ENCODE results near the gene CXCL1.

Gene CXCL1

DNA sequence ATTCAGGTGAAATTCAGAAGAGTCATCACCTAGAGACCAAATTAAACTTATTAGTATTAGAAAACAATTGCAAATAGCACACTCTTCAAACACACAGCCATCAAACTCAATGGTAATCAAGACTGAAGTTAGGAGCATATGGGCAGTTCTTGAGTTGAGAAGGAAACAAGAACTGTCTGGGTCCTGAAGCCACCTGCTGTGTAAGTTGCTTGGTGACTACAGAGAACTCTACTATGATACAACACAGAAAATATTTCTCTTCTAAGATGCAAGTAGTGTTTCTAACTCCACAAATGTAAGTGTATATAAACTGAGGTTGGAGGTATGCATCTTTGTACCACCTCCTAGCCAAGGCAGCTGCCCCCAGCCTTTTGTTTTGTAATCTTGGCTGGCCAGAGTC is 16.4 kb upstream of the CXCL1 start:
- DNase-seq = no peak

DNA sequence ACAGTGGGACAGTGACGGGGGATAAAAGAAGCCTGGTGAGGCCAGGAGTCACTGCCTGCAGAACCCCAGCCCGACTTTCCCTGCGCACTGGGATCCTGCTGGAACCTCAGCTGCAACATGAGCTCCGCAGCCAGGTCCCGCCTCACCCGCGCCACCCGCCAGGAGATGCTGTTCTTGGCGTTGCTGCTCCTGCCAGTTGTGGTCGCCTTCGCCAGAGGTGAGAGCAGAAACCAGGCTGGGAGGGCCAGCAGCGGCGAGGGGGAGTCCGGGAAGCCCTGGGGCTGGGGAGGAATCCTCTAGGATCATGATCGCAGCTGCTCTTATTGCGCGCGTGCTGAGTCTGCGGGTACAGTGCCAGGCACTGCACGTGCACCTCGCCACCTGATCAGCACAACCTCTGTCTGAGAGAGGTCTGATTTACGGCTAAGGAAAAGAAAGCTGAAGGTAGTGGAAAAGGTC is 15.9 kb upstream of the CXCL1 start, which contains the start of gene PF4V1:
TSS of gene PF4V1 (plus strand) at position 51 of the 459 bp plus-strand sequence. CDS start at position 118, 67 bp downstream.
- no peak for DNase-seq

DNA sequence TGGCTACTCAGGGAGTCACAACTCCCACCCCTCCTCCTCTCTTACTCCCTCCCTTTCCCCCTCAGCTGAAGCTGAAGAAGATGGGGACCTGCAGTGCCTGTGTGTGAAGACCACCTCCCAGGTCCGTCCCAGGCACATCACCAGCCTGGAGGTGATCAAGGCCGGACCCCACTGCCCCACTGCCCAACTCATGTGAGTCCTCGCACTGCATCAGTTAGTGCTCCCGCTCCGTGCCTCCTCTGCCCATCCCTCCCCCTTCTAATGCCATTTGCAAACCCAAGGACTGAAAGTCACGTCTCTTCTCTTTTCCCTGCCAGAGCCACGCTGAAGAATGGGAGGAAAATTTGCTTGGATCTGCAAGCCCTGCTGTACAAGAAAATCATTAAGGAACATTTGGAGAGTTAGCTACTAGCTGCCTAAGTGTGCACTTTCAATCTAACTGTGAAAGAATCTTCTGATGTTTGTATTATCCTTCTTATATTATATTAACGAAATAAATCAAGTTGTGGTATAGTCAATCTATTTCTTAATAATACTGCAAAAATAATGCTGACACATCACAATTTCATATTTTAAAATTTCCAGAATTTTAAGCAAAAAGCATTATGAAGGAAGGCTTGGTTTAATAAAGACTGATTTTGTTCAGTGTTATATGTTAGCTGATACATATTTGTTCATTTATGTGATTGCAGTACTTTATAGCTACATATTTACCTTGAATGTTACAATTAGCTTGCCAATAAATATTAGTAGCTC is 15.3 kb upstream of the CXCL1 start:
- no peak for DNase-seq

DNA sequence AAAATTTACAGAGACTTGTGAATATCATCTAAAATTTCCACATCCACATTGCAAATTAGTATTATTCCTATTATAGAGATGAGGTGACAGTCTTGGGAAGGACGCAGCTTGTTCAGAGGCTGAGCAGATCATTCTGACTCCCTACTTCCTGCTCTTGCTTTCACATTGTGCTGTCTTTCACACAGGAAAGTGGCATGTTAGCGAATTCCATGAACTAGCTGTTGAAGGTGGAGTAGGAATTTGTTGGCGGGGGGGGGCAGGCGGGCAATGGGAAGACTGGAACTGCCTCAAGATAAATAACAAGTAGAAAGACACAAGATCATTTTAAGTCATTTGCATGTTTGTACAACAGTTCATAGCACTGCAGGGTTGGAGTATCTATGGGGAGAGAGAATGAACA is 13.8 kb upstream of the CXCL1 start:
- DNase-seq = no peak

DNA sequence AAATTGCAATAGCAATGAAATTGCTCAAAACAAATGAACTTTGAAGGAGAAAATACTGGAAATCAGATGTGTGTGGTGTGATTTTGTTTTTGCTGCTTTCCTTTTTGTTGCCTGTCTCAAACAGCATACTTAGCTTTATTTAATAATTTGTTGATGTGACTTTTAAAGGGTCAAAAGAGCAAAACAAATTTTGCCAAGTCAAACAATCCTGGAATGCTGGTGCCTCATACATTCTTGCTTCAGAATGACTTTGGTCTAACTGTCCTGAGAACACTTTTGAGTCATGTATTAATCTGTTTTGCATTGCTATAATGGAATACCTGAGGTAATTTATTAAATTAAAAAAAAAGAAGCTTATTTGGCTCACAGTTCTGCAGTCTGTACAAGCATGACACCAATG is 12.7 kb upstream of the CXCL1 start:
- no peak for DNase-seq

DNA sequence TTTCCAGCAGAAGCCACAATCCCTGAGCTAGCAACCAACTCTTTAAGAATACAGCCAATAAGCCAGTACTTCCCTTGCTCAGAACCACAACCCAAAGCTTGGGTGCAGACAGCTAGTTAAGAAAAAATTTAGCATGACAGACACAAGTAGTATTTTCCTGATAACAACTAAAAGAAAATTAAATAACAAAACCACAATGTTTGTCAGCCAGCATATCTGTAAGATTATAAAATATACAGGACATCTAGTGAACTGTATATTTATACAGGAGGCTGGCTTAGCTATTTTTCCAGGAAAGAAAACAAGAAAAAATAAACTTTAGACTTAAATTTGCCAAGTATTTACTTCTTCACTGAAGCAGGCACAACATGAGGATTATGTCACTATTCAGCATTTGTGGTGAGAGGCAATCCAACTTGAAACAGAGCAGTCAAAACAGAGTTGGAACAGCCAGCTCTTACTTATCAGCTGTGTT is 9.5 kb upstream of the CXCL1 start:
- no peak for DNase-seq

DNA sequence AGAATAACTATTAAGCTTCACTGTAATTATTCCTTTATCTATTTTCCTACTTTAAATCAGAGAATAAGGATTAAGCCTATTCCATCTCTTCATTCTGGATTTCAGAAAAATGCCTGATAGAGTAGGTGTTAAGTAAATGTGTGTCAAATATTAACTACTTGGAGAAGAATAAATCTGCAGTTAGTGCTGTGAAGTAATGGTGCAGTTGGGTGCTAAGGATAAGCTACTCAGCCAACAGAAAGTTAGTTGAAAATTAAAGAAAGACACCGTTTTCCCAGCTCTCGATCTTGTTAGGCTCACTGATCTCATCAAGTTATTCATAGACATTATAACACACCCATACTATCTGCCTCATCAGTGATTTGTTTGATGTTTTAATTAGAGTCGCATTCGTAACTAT is 9.0 kb upstream of the CXCL1 start:
- DNase-seq = no peak

DNA sequence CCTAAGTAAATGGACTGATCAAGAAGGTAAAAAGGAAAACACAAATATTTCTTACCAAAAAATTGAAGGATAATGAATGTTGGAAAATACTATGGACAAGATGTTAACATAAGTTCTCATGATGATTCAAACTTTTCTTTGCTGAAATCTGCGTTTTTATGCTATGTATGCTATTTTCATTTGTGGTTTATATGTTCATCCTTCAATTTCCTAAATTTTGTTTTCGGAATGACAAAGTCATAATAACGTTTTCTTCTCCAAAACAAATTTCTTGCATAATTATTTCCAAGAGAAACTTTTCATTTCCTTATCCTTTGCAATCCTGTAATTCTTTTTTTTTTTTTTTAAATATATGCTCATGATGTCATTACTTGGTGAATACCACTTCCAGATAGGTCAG is 8.3 kb upstream of the CXCL1 start:
- no peak for DNase-seq

DNA sequence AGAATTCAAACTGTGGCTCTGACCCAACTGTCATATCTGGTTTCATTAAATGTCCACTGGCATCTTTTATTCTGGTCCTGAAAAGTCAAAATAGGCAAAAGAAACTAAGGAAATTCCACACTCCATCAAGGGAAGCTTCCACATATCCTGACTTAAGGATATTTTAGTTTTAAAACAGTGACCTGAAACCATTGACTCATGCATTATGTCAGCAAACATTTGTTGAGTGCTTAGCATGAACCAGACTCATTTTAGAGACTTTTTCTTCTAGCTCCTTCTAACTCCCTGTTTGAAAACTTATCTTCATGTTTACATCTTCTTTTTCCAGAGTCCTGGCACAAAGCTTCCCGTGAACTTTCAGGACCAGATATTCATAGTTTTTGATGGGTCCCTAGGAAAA is 6.9 kb upstream of the CXCL1 start:
- DNase-seq = no peak

DNA sequence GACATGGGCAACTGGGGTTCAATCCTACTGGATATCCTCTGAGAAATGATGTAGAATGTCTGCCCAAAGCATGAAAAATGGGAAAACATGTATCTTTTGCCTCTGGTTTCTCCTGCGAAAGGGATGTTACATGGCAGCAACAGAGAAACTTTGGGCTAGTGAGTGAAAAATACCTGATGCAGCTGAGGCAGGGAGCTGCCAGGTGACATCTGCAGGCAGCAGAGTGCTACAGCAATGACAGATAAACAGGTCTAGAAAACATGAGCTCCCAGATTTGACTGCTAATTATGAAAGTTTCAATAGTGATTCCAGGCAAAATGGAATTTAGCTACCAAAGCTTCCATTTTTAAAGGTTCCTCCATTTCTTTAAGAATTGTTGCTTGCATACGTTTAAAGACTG is 4.8 kb upstream of the CXCL1 start:
- peak in 1 of 2 experiments; percentile 6 for DNase-seq

DNA sequence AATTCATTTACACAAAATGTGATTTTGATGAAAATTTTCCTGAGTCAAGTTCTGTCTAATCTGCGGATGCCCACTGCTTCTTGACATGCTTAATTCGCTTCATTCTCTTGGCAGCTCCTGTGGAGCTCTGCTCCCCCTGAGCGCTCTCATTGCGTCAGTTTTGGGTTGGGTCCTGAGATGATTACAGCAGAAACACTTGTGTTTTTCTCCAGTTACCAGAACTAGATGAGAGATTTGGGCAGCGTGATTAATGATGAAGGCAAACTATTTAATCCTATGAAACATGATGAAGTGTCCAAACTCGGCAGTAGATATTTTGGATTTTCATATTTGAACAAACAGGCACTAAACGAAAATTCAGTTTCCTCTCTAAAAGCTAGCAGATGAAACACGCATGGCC is 4.2 kb upstream of the CXCL1 start:
- no peak for DNase-seq

DNA sequence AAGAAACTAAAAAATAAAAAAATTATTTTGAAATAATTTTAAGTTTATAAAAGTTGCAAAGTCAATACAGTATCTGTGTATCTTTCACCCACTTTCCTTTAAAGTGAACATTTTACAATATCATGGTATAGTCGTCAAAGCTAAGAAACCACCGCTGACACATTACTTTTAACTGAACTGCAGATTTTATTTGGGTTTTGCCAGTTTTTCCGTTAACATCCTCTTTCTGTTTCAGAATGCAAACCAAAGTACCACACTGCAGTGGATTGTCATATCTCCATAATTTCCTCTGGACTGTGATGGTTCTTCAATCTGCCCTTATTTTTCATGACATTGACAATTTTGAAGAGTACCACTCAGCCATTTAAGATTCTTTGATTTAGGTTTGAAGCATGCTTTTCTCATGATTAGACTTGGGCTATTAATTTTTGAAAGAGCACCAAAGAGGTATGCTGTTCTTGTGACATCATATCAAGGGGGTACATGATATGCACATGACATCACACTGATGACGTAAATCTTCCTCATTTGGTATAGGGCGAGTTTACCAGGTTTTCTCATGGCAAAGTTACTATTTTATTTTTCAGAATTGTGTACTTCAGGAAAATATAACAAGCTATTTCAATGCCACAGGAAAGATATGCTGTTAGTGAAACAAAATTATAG is 3.6 kb upstream of the CXCL1 start:
- DNase-seq = no peak

DNA sequence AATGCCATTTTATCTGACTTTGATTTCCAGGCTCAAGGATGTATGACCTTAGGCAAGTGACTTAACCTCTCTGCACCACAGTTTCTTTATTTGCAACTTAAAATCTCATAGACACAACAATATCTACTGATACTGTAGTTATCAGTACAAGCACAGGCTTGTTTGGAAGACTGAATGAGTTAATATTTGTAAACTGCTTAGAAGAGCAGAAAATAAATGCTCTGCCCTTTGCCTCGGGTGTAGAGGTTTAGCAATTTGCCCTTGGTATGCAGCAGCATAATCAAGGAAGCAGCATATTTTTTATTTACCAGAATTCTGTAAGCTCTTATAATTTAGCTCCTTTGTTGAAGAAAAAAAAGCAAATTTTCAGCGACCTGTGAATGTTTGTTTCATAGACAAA is 2.9 kb upstream of the CXCL1 start:
- no peak for DNase-seq

DNA sequence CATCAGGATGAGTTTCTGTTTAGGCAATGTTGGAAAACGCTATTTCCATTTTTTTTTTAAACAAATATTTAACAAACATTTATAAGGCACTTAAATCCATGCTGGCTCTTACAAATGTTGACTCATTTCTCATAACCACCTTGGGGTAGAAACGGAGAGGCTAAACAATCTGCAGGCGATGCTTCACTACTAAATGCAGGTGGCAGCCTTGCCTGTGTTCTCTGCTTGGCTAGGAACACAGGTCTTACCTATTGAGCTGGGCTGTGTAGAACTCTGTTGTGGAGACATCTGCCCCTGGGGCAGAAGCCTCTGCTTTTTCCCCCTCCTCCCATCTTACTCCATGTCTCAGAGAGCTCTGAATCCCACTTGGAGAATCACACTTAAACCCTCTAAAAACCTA is 1.4 kb upstream of the CXCL1 start:
- DNase-seq = peak in 1 of 2 experiments; percentile 2

DNA sequence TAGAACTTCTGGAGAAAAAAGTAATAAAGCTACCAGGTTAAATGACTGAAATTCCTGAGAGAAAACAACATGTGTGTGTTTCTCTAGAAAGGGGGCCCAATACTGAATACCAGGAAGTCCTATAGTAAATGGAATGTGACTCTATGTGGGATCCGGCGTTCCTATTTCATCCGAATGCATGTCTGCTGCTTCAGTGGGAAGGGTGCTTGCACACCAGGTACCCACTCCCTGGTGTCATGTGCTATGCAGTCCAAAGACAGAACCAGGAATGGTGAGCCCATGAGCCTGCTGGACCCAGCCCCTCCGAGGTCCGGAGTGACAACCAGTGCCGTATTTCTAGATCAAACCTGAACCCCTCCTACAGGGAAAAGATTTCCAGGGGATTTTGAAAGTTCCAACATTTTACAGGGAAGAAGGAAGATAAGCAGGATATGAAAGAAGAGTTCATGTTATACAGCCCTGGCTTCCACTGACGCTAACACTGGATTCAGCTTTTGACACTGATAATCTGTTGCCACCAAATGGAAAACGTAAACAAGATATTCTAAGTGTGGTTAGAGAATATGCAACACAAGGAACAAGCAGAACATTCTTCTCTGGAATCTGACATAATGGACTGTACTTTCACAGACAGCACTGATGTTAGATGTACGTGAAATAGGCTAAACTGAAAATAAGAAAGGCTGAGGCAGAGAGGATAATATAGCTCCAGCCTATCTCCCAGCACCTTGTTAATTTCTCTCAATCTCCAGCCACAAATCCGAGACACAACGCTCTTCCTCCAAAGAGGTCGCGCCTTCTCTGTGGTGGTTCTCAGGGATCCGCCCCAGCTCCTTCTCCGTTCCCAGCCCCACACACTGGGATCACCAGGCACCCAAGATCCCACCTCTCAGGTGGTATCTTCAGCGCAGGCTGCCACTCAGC is 725 bp upstream of the CXCL1 start:
- no peak for DNase-seq

DNA sequence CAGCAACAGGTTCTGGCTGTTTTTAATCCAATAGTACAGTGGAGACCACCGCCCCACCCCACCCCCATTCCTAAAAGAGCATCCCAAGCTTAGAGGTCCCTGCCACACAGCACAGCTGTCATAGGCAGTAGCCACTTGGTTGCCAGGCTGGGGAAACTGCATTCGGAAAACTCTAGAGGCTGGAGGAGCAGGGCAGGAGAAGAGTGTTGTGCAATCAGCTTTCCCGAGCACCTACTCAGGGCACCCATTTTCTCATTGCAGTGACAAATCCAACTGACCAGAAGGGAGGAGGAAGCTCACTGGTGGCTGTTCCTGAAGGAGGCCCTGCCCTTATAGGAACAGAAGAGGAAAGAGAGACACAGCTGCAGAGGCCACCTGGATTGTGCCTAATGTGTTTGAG is 1.1 kb downstream of the CXCL1 start:
- DNase-seq = no peak

DNA sequence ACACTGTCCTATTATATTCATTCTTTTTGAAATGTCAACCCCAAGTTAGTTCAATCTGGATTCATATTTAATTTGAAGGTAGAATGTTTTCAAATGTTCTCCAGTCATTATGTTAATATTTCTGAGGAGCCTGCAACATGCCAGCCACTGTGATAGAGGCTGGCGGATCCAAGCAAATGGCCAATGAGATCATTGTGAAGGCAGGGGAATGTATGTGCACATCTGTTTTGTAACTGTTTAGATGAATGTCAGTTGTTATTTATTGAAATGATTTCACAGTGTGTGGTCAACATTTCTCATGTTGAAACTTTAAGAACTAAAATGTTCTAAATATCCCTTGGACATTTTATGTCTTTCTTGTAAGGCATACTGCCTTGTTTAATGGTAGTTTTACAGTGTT is 1.6 kb downstream of the CXCL1 start:
- no peak for DNase-seq

DNA sequence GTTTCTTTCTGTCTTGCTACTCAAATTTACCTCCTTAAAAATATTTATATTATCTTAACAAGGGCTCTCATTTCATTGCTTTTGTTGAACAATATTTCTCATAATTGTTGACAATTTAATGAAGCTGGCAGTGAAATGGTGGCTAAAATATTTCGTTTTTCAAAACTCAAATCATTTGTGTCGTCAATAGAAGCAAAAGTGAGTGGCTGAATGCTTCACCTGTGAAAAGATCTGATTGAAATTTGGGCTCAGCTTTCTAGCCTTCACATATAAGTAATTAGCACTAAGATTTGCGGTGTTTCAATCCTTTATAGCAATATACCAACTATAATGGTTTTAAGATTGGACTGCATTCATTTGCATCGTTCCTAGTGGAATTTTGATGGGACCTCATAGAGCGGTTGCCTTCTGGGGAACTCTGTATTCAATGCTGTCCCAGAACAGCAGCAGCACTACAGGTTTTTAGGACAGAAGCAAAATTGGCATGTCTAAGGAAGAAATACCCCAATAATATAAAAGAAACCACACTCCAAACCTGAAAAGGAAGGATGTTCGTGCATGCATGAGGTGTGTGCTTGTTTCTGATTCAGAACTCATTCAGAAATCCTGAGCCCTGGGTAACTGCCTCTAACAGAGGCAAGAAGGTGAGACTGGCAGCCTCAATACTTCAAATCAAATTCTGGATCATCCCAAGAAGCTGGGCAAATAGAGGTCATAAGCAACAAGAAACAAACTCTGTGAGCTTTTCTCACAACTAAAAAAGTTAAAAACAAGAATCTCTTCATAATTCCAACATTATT is 2.5 kb downstream of the CXCL1 start:
- DNase-seq = no peak

DNA sequence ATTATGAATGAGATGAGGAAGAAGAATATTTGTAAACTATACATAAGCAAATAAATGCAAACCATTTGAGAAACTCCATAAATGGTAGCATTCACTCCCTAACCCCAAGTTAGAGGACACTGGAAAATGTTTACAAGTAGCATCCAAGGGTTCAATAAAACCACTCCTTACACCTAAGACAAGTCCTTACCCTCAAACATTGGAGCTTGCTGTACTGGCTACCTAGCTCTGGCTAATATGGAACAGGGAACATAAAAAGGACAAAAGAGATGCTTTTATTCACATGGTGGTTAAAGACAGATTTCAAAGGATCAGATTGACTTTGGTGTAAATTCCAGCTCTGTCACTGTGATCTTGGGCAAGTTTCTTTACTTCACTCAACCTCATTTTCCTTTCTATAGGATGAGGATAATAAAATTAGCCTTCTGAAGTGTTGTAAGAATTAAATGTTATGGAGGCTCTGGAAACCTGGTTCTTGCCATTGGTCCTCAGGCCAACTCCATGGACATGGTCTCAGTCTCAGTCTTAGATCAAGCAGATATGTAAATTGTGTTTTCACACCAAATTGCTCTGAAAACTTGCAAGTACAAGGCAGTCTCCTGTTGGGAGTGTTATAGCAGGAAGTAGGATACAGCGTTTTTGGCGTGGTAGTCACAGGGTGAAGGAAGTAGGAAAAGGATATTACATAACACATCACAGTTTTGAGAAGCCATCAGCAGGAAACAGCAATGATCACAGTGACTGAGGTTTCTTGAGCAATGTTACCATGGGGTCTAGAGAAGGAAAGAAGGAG is 3.3 kb downstream of the CXCL1 start:
- DNase-seq = no peak

DNA sequence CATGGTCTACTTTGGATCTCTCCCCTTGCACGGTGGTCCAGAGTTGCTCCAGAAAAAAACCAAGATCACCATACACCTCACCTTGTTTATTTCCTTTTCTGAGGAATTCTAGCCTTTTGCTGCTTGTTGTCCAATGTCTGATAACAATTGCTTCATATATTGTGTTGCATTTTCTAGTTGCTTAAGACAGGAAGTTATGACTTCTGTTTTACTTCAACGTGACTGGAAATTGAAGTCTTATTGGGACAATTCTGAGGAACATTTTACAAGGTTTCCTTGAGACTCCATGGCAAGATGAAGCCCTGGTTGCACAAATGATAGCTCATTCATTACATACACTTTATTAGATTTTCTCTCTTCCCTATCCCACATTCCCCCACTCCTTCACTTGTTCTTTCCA is 5.2 kb downstream of the CXCL1 start:
- no peak for DNase-seq

DNA sequence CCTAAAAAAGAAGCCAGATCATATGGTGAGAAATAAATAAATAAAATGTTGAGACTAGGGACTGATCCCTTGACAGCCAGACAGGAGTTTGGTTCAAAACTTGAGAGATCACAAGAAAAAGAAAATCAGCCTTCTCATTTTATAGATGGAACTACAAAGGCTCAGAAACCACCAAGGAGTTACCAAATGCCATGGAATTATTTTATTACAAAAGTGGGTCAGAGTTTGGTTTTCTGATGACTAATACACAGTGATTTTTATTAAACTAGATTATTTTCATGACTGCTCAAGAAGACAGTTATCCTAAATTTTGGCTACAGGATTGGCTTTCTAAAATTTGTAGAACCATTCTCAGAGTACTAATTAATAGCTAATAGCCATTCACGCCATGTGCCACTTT is 6.2 kb downstream of the CXCL1 start:
- DNase-seq = no peak

DNA sequence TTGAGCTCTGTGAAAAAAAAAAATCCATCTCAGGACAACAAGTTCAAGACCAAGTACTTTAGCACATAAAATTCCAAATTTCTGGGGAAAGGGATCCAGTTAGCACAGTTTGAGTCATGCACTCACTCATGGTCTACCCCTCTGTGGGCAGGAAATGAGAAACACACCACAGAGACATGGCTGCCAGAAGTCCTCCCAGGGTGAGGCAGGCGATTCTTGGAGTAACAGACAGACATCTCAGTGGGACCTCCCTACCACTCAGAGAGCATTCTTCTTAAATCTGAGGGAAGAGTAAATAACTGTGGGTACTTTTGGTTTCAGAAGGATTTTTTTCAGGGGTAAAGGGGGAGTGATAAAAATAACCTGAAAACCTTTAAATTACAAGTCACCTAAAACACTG is 14.1 kb downstream of the CXCL1 start:
- no peak for DNase-seq

Data from NCI-H2081 (cell line).